ENCODE results near the gene PSENEN. TPM values are rescaled to one million over a fixed set of nuclear protein-coding genes. Genes with fewer than 3 reads are reported as not detected.

PSENEN gene, protein sequence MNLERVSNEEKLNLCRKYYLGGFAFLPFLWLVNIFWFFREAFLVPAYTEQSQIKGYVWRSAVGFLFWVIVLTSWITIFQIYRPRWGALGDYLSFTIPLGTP
- polyA plus RNA-seq (ENCODE audit: insufficient read length), result 54.4 TPM
- long read RNA-seq, donor 1, transcript PSENEN-202 (4 exons, 1,661 nt), result major isoform, 17 of 42 reads
- long read RNA-seq, donor 1, partial matches to known transcripts, result 6 of 42 reads
- long read RNA-seq, donor 1, other reads (novel, unspliced or antisense), result 15 of 42 reads
- long read RNA-seq, donor 2, transcript PSENEN-203 (3 exons, 833 nt), result minor isoform, 5 of 34 reads
- long read RNA-seq, donor 2, transcript PSENEN-202 (4 exons, 1,661 nt), result major isoform, 19 of 34 reads
- long read RNA-seq, donor 2, partial matches to known transcripts, result 0 of 34 reads
- long read RNA-seq, donor 2, other reads (novel, unspliced or antisense), result 9 of 34 reads
- long read RNA-seq, donor 3, transcript PSENEN-202 (4 exons, 1,661 nt), result major isoform, 26 of 41 reads
- long read RNA-seq, donor 3, partial matches to known transcripts, result 0 of 41 reads
- long read RNA-seq, donor 3, other reads (novel, unspliced or antisense), result 11 of 41 reads
- long read RNA-seq, donor 4, partial matches to known transcripts, result 0 of 4 reads
- long read RNA-seq, donor 4, other reads (novel, unspliced or antisense), result 0 of 4 reads
- long read RNA-seq, donor 5, transcript PSENEN-202 (4 exons, 1,661 nt), result major isoform, 71 of 103 reads
- long read RNA-seq, donor 5, transcript PSENEN-201 (4 exons, 603 nt), result minor isoform, 6 of 103 reads
- long read RNA-seq, donor 5, partial matches to known transcripts, result 7 of 103 reads
- long read RNA-seq, donor 5, other reads (novel, unspliced or antisense), result 16 of 103 reads
- long read RNA-seq, donor 6, transcript PSENEN-202 (4 exons, 1,661 nt), result major isoform, 19 of 36 reads
- long read RNA-seq, donor 6, partial matches to known transcripts, result 0 of 36 reads
- long read RNA-seq, donor 6, other reads (novel, unspliced or antisense), result 13 of 36 reads
- long read RNA-seq, donor 7, transcript PSENEN-203 (3 exons, 833 nt), result minor isoform, 5 of 53 reads
- long read RNA-seq, donor 7, transcript PSENEN-202 (4 exons, 1,661 nt), result major isoform, 20 of 53 reads
- long read RNA-seq, donor 7, partial matches to known transcripts, result 5 of 53 reads
- long read RNA-seq, donor 7, other reads (novel, unspliced or antisense), result 21 of 53 reads
- long read RNA-seq, donor 8, transcript PSENEN-202 (4 exons, 1,661 nt), result major isoform, 15 of 18 reads
- long read RNA-seq, donor 8, partial matches to known transcripts, result 0 of 18 reads
- long read RNA-seq, donor 8, other reads (novel, unspliced or antisense), result 0 of 18 reads

DNA sequence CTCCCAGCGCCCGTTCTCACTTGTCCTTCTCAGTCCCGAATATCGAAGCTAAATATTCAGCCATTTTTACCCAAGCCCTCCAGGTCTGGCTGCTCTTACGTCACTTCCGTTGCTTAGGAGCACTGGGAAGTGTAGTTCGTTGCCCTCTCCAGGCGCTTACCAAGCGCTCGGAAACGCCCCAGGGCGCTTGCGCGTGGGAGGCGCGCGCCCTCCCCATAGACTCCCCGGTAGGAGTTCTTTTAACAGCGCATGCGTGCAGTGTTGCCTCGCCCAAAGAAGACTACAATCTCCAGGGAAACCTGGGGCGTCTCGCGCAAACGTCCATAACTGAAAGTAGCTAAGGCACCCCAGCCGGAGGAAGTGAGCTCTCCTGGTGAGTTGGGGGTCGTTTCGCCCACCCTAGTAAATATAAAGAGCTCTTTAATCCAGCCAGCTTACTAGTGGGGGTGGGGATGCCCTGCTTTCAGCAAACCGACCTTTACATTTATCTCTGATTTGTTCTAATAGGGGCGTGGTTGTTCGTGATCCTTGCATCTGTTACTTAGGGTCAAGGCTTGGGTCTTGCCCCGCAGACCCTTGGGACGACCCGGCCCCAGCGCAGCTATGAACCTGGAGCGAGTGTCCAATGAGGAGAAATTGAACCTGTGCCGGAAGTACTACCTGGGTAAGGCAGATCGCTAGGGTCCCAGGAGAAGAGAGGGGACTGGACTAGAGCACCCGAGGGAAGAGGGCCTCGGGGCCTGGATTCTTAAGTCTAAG is at the start of gene PSENEN, which contains the start of gene U2AF1L4:
TSS of gene PSENEN (plus strand) at position 324 of the 759 bp plus-strand sequence. CDS start at position 604, 280 bp downstream.
TSS of gene U2AF1L4 (minus strand) at position 91 of the 759 bp plus-strand sequence. CDS start at position 64, 27 bp downstream.
- peak; percentile 99 for DNase-seq

DNA sequence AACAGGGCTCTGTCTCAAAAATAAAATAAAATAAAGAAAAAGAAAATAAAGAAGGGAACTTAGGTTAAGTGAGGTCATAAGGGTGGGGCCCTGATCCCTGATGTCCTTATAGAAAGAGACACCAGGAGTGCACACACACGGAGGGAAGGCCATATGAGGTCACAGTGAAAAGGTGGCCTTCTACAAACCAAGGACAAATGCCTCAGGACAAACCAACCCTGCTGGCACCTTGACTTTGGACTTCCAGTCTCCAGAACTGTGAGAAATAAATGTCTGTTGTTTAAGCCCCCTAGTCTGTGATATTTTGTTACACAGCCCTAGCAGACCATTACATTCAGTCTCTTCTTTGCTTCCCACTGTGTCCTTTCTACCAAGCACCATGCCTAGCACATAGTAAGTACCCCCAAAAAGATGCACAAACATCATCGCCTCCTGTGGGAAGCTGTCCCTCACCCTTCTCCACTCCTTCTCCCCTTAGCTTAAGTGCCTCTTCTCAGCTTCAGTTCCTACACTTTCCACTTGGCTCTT is 49.5 kb upstream of the PSENEN start:
- DNase-seq, result no peak

DNA sequence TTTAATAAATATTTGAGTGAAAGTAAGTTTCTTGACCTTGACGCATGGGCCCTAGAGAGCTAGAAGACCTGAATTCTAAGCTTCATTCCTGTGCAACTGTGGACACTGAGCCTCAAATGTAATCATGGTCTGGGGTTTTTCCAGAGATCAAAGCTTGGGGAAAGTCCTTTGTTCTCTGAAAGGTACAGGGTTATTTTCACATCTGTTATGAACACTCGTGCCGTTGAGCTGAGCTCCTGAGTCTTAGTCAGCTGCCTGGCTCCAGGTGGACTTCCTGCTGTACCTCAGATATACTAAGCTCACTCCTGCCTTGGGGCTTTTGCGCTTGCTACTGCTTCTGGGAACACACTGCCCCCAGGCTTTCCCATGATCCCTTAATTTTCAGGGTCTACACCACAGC is 48.6 kb upstream of the PSENEN start:
- DNase-seq, result no peak

DNA sequence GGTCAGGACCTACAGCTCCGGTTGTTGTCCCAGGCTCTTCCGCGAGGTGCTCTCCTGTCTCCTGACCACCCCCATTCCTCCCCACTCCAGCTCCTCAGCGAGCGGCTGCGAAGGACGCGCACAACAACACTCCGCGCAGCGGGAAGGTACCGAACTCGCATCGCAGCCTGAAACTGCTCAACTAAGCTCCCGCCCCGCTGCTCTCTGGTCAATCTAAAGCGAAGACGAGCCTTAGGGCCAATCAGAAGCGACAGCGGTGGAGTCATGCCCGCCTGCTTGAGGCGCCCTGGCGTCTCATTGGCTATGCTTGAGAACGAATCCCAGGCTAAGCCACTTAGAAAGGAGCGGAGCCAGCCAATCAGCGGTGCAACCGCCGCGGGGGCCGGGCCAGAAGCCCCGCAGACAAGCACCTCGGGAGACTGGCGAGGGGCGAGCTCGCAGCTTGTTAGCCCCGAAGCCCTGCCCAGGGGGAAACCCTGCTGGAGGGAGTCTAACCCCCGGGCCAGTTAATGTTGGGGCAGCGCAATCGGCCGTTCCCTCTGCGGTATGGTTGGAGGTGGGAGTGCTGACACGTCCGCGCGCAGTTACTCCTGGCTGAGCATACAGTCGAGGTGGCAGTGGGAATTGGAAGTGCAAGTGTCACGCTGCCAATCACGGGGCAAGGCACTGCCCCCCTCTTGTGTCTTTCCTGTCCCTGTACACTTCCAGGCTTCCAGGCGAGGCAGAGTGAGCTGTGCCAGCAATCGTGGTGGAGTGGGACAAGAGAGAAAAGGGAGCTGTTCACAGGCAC is 43.0 kb upstream of the PSENEN start:
- peak; percentile 95 for DNase-seq

DNA sequence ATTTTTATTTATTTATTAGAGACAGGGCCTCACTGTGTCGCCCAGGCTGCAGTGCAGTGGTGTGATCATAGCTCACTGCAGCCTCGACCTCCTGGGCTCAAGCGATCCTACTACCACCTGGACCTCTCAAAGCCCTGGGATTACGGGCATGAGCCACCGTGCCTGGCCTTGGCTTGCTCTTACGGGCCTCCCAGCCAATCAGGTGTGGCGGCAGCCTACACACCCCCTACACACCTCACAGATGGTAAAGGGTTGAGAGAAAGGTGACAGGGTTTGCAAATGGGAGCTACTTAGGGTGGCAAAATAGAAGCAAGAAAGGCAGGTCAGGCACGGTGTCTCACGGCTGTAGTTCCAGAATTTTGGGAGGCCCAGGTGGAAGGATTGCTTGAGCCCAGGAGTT is 42.1 kb upstream of the PSENEN start:
- no peak for DNase-seq

DNA sequence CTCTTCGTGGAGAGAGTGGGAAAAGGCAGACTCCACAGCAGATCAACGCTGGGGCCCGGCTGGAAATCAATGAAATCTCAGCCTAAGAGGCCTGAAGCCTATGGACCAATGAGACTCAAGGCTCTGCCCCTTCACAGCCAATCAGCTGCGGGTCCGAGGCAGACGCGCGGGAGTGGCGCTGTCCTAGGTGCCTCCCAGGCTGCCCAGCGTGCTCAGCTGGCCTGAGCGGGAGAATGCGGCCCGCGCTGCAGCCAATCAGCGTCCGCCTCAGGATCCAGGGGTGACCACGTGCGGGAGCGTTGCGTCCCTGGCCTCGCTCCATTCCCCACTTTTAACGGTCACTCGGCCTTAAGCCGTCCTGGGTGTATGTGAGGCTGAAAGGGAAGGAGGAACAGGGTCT is 41.2 kb upstream of the PSENEN start, which contains the start of gene ZBTB32:
TSS of gene ZBTB32 (plus strand) at position 341 of the 400 bp plus-strand sequence. CDS start 10,069 bp downstream, outside the sequence.
- DNase-seq, result no peak

DNA sequence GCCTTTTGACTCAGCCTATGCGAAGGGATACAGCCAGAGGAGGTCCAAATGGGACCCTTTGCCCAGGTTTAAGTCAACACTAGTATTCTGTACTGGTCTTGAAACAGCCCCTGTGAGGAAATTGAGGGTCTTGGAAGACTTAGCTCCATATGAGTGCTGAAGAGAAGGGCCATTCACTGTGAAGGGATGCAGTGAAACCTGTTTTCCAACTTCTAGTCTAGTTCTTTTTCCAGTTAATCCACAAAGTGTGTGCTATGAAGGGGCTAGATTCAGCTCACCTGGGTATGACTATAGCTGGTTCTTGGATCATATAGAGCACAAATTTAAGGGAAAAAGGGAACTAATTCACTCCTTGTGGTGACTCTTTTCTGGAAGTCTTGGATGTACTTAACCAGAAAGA is 37.1 kb upstream of the PSENEN start:
- no peak for DNase-seq

DNA sequence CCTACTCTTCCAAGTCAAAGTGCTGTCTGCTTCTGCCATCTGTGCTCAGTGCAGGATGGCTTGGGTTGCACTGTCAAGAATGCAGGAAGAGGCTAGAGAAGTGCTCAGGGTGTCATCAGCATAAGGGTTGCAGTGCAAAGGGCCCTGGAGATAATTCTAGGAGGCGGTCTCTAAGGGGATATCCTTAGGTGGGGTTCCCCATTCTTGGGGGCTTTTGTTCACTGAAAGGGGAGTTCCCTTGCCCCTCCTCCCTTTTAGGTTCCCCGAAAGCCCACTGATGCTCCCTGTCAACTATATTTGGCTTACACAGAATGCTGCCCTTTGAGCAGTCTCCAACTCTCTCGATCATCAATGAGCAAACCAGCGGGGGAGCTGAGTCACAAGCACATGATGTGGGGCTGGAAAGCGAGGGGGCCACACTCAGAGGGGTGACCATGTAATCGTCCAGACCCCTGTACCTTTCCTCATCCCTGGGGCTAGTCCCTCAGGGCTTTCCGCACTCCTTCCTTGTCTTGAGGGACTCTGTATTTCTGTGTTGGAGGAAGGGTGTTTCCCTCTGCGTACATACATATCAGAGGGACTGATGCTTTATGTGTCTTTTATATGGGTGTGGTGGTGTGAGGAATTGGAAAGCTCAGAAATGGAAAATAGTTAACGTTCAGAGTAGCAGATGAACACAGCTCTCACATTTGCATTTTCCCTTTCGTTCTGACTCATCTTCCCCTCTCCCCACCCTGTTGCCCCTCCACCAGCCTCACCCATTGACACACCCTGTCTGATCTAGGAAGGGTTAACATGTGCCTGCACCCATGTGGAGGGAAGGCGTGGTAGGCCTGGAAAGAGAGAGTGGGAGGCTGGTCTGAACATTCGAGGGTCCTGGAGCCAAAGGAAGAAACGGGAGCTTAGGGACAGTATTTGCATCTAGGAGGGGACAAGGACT is 34.4 kb upstream of the PSENEN start:
- DNase-seq, result no peak

DNA sequence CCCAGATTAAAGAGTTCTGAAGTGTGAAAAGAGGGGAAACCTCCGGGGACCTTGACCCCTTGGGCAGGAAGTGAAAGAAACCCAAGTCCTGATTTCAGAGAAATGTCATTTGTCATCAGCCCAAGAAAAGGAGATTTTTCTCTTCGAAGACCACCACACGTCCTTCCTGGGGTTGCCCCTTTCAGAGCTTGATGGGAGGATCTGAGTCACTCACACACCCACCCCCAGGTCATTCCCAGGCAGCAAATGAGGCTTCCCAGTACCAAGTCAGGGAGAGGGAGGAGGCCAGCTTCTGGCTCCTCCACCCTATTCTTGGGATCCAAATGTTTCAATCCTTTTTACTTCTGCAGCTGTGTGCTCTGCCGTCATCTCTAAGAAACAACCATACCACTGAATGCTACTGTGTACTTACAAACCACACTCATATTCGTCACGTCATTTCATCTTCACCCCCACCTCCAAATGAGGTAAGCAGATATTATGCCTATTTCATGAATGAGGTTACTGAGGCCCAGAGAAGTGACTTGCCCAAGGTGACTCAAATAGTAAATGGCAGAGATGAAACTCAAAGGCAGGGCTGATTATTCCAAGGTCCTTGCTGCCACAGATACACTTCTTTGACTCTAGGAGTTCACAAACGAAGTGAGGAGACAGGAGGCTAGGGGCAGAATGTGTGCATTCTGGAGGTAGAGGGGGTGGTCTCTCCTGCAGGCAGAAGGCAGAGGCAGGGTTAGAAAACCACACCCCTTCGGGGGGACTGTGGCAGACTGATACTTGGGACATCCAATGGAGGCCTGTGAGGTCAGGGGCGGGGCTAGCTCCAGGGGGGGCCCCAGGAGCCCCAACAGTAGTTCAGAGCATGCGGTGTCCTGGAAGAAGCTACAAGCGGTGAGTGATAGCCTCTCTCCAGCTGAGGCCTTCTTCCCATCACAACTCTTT is 32.6 kb upstream of the PSENEN start:
- DNase-seq, result no peak

DNA sequence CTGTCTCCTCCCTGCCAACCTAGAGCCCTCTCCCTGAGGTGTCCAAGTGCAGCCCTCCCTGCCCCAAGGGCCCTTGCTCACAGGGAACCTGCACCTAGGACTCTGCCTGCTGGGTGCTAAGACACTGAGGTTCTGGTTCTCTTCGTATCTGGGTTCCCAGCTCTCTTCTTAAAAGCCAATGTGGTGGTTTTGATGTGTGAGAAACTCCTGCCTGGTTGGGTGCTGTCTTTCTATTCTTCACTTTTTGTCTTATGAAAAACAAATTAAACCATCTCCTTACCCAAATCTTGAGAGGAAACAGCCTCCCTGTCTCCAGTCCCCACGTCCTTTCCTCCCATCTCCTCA is 32.0 kb upstream of the PSENEN start:
- DNase-seq, result no peak

DNA sequence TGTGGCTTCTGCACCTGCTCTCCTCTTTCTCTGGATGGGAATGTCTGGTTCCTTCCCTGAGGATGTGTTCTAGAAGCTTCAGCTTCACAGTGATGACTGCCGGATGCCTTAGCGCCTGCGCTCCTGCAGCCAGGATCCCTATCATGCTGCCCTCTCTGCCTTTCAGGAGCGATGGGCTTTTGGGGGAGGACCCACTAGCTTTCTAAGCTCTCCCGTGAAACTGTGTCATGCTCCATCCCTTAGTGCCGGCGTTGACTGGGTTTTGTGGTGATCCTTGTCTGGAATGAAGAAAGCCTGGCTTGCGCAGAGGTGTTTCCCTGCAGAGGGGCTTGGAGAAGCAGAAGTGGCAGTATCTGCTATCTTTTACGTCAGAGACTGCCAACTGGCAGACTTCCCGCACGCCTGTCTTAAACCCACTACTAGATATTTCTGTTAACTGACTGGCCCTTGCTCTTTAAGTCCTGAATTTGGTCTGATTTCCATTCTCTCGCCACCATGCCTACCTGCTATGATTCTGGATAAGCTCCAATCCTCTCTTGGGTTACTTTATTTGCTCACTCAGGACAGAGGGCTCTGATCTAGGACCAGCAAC is 31.5 kb upstream of the PSENEN start:
- no peak for DNase-seq

DNA sequence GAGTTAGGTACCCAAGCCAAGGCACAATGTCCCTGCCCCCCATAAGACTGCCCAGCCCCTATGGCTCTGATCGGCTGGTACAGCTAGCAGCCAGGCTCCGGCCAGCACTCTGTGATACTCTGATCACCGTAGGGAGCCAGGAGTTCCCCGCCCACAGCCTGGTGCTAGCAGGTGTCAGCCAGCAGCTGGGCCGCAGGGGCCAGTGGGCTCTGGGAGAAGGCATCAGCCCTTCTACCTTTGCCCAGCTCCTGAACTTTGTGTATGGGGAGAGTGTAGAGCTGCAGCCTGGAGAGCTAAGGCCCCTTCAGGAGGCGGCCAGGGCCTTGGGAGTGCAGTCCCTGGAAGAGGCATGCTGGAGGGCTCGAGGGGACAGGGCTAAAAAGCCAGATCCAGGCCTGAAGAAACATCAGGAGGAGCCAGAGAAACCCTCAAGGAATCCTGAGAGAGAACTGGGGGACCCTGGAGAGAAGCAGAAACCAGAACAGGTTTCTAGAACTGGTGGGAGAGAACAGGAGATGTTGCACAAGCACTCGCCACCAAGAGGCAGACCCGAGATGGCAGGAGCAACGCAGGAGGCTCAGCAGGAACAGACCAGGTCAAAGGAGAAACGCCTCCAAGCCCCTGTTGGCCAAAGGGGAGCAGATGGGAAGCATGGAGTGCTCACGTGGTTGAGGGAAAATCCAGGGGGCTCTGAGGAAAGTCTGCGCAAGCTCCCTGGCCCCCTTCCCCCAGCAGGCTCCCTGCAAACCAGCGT is 30.7 kb upstream of the PSENEN start:
- DNase-seq, result no peak

DNA sequence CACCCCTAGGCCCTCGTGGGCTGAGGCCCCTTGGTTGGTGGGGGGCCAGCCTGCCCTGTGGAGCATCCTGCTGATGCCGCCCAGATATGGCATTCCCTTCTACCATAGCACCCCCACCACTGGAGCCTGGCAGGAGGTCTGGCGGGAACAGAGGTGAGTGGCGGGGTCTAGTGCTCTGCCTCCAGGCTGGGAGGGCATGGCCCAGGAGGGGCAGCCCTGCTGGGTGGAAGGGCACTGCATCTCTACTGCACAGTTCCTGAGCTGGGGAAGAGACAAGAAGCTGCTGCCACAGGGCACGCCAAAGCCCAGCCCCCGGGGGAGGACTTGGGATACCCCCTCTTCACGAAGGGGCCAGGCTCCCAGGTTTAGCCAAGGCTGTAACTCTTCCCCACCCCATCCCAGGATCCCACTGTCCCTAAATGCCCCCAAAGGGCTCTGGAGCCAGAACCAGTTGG is 30.1 kb upstream of the PSENEN start:
- DNase-seq, result no peak

DNA sequence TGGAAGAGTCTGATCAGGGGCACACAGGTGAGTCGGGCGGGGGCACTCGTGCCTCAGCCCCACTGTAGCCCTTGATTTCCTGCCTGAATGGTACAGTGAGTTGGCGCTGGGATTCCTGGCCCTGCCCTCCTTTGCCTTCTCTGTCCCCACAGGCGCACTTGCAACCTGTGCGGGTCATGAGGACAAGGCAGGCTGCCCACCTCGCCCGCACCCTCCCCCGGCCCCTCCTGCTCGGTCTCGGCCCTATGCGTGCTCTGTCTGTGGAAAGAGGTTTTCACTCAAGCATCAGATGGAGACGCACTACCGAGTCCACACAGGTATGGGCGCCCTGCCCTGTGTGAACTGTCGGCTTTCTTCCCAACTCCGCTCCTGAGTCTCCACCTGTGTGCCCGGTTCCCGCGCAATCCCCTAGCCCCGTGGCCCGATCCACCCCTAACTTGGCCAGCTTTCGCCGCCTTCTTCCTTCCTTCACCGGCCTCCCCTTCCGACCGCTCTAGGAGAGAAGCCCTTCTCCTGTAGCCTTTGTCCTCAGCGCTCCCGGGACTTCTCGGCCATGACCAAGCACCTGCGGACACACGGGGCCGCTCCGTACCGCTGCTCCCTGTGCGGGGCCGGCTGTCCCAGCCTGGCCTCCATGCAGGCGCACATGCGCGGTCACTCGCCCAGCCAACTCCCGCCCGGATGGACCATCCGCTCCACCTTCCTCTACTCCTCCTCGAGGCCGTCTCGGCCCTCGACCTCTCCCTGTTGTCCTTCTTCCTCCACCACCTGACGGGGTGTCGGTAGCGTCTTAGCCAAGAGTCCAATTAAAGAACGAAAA is 29.3 kb upstream of the PSENEN start:
- DNase-seq, result no peak

Measured in left kidney (tissue), 8 donors.